ENCODE results near the gene AARS1. TPM values are rescaled to one million over a fixed set of nuclear protein-coding genes. Genes with fewer than 3 reads are reported as not detected.
"Not testable (repeated sequence)": the region's sequence is repeated elsewhere in the genome, so short reads cannot be mapped to it uniquely, and the experiment has no call there.

The AARS1 gene
- total and polyA plus RNA-seq, 2 of the 8 experiments (the other 6 are each of a cell fraction or from before 2014, with no cell fraction given) = 130 to 235 TPM

GRCh38 chr16:70292148-70292547 lies 2.8 kb upstream of the AARS1 start:
- POLR2A ChIA-PET (ENCODE audit: partially characterized antibody) = interaction anchor here (0.6 to 1.5 kb wide), 4 partner anchors 7 to 25 kb away, joined by 3 to 5 read pairs (median 4); partner anchors contain the start of gene DDX19B
- H4K8ac ChIP-seq (ENCODE audit: extremely low read depth, insufficient read depth, low read length); H3K4me1 ChIP-seq (replicated peaks in 1 of 4; ENCODE audit: control insufficient read depth in 3 of 4, insufficient read depth in 4 of 4, low read length in 3 of 4); H3K4me2 ChIP-seq (ENCODE audit: insufficient read depth in 1 of 2, low read depth in 2 of 2, low read length in 2 of 2); DNase-seq (ENCODE audit: low read depth in 1 of 2, low spot score in 2 of 2); H3K9me3 ChIP-seq (ENCODE audit: insufficient read depth in 2 of 2, low read depth in 1 of 2, low read length in 1 of 2); H2AFZ ChIP-seq (ENCODE audit: low read length); H3K14ac ChIP-seq (ENCODE audit: insufficient read length); H2BK120ac ChIP-seq (replicated peaks; ENCODE audit: low read depth, low read length); H3K18ac ChIP-seq (ENCODE audit: extremely low read depth, low read length); H3K56ac ChIP-seq (replicated peaks; ENCODE audit: insufficient read length, low read depth, low read length); H3K4ac ChIP-seq (replicated peaks; ENCODE audit: insufficient read length, low read depth, low read length); H2BK15ac ChIP-seq (ENCODE audit: low read length); H3K27me3 ChIP-seq (replicated peaks in 1 of 4; ENCODE audit: control insufficient read depth in 3 of 4, extremely low read depth in 1 of 4, insufficient read depth in 3 of 4, low read length in 3 of 4); H3K9ac ChIP-seq (replicated peaks in 1 of 4; ENCODE audit: extremely low read depth in 1 of 4, low read depth in 3 of 4, low read length in 3 of 4); H3K79me1 ChIP-seq (ENCODE audit: low read depth, low read length); H3K27ac ChIP-seq (ENCODE audit: low read depth, low read length); H3K36me3 ChIP-seq (ENCODE audit: control insufficient read depth in 2 of 4, insufficient read depth in 4 of 4, low read length in 3 of 4); H3K23ac ChIP-seq (ENCODE audit: insufficient read length); CTCF ChIA-PET (ENCODE audit: partially characterized antibody); H3K4me3 ChIP-seq (ENCODE audit: extremely low read depth in 1 of 4, insufficient read depth in 2 of 4, low read depth in 3 of 4, low read length in 4 of 4); H4K91ac ChIP-seq (replicated peaks; ENCODE audit: insufficient read length, low read length); H2BK5ac ChIP-seq (ENCODE audit: low read depth, low read length); H4K5ac ChIP-seq (ENCODE audit: insufficient read length, low read depth, low read length); FAIRE-seq; H2BK20ac ChIP-seq (ENCODE audit: low read length); H4K20me1 ChIP-seq (replicated peaks in 1 of 2; ENCODE audit: control insufficient read depth in 1 of 2, insufficient read depth in 2 of 2, low read length in 2 of 2); H3K23me2 ChIP-seq (ENCODE audit: low read depth, low read length): not testable (repeated sequence)
- WGBS, 2 experiments (ENCODE audit: extremely low coverage in 1 of 2, insufficient coverage in 1 of 2, insufficient read length in 1 of 2, insufficient replicate concordance in 2 of 2, low coverage in 1 of 2, low lambda C conversion rate in 2 of 2, missing lambda C conversion rate in 1 of 2) = 91% methylated on average over 11 of the region's 11 CpGs; no CpG with 5 or more reads in 1 of the 2 experiments
- Histone ChIP-seq H3K79me2 (ENCODE audit: control insufficient read depth in 1 of 2, insufficient read depth in 2 of 2, low read length in 2 of 2) (peaks cover 9 to 21% of the 10 kb centered on the region in 2 experiments), H2AK5ac (ENCODE audit: low read depth, low read length) (0 out of 2 replicates have a peak overlapping the region, but pooled peaks have one; percentile 53), H2BK12ac (ENCODE audit: low read depth, low read length) (0 out of 2 replicates have a peak overlapping the region, but pooled peaks have one; percentile 68)

Measured in H1 (cell line).